Endothelial cell of umbilical vein (primary cell): ENCODE measurements around the gene S1PR4. TPM values are rescaled to one million over a fixed set of nuclear protein-coding genes. Genes with fewer than 3 reads are reported as not detected.

Experiments used
- BruUV-seq: library from RNA; stranded (reverse); fragments of 400-500 nt; replicated peaks from 2 replicates; lab custom pipeline; 2021; lab: Mats Ljungman, UMichigan
- CTCF ChIA-PET: fragments of 300-600, 350-600 bp; sonication (Branson Sonifier 250); formaldehyde crosslinking; loops from one replicate; lab custom pipeline; 2021; ENCODE audit warnings: antibody characterized with exemption, inconsistent platforms; lab: Charles Lee
- POLR2A ChIA-PET: fragments of 300-600, 350-600 bp; sonication (Branson Sonifier 250); formaldehyde crosslinking; loops from one replicate; lab custom pipeline; 2021; ENCODE audit warnings: antibody characterized with exemption, inconsistent platforms; lab: Charles Lee
- DNase-seq: peaks from one replicate; pipeline ENCODE4 v3.0.0-alpha.2; 2011; ENCODE audit warnings: low read depth, low spot score
- FAIRE-seq: peaks from 2 replicates; lab custom pipeline; 2011; peaks lifted over from hg19 to GRCh38; lab: Jason Lieb, UNC
- H2AFZ ChIP-seq: 2 replicates; pipeline ENCODE4 v1.6.0; 2012; ENCODE audit warnings: low read depth, low read length, control low read depth, inconsistent platforms
- H3K27ac ChIP-seq: 2 replicates; pipeline ENCODE4 v1.5.1; 2011; ENCODE audit warnings: low read depth, mild to moderate bottlenecking, control low read depth, low read length, moderate library complexity; ENCODE audit not compliant: insufficient read depth
- H3K27me3 ChIP-seq, 2 experiments: 2 replicates each; pipeline versions ENCODE4 v1.6.0 to v1.6.1; 2011; ENCODE audit warnings: low read length in 2 of 2, mixed read lengths in 1 of 2; ENCODE audit not compliant: control insufficient read depth in 2 of 2, insufficient read depth in 2 of 2
- H3K36me3 ChIP-seq, 2 experiments: 2 replicates in 1 of 2; 3 replicates in 1 of 2; pipeline ENCODE4 v1.5.1; 2011; ENCODE audit warnings: low read length in 2 of 2, mild to moderate bottlenecking in 1 of 2, moderate library complexity in 1 of 2; ENCODE audit not compliant: control insufficient read depth in 2 of 2, insufficient read depth in 2 of 2; ENCODE audit errors: extremely low read depth in 1 of 2
- H3K4me1 ChIP-seq: 3 replicates; pipeline ENCODE4 v1.5.1; 2011; ENCODE audit warnings: mild to moderate bottlenecking, low read length; ENCODE audit not compliant: control insufficient read depth, insufficient read depth; ENCODE audit errors: extremely low read depth
- H3K4me2 ChIP-seq: 2 replicates; pipeline ENCODE4 v1.6.1; 2011; ENCODE audit warnings: low read length, control low read depth, mixed read lengths; ENCODE audit not compliant: insufficient read depth
- H3K4me3 ChIP-seq, 3 experiments: fragments of 200-600 bp in 1 of 3; sonication (generic), shearing (Covaris generic) in 1 of 3; replicated peaks in 1 of 3; 2 replicates each; pipeline ENCODE4 v1.5.1; 2011 to 2016; ENCODE audit warnings: control low read depth in 3 of 3, low read length in 3 of 3, mild to moderate bottlenecking in 2 of 3, inconsistent platforms in 1 of 3, low read depth in 1 of 3, moderate library complexity in 1 of 3; ENCODE audit not compliant: insufficient read depth in 1 of 3
- H3K79me2 ChIP-seq: 2 replicates; pipeline ENCODE4 v1.6.0; 2012; ENCODE audit warnings: low read length, inconsistent platforms; ENCODE audit not compliant: control insufficient read depth, insufficient read depth
- H3K9ac ChIP-seq: replicated peaks from 2 replicates; pipeline ENCODE3; 2011; ENCODE audit warnings: low read length, control low read depth; ENCODE audit not compliant: insufficient read depth; ENCODE audit errors: extremely low read depth
- H3K9me1 ChIP-seq: replicated peaks from 3 replicates; pipeline ENCODE4 v1.6.0; 2011; ENCODE audit warnings: mild to moderate bottlenecking, low read length; ENCODE audit not compliant: control insufficient read depth, insufficient read depth; ENCODE audit errors: extremely low read depth
- H3K9me3 ChIP-seq: replicated peaks from 2 replicates; pipeline ENCODE4 v1.5.1; 2012; ENCODE audit warnings: low read length, inconsistent platforms; ENCODE audit not compliant: control insufficient read depth, insufficient read depth
- H4K20me1 ChIP-seq: replicated peaks from 2 replicates; pipeline ENCODE3; 2011; ENCODE audit warnings: mild to moderate bottlenecking, low read length; ENCODE audit not compliant: control insufficient read depth, insufficient read depth; ENCODE audit errors: extremely low read depth
- CTCF ChIP-seq, 2 donors: IDR thresholded peaks; 1 replicate in 1 of 2; 2 replicates in 1 of 2; pipeline ENCODE4 v1.5.1; 2011; ENCODE audit warnings: low read length in 2 of 2, mild to moderate bottlenecking in 2 of 2, moderate library complexity in 2 of 2, control low read depth in 1 of 2, inconsistent platforms in 1 of 2, low read depth in 1 of 2; ENCODE audit not compliant: insufficient read depth in 1 of 2; ENCODE audit errors: extremely low read depth in 1 of 2
- EZH2 ChIP-seq: IDR thresholded peaks from 2 replicates; pipeline ENCODE4 v1.6.1; 2012; ENCODE audit warnings: borderline replicate concordance, low read depth, mild to moderate bottlenecking, moderate library complexity, low read length, inconsistent platforms; ENCODE audit not compliant: severe bottlenecking
- FOS ChIP-seq: IDR thresholded peaks from 2 replicates; pipeline ENCODE4 v1.6.1; 2011; ENCODE audit warnings: mild to moderate bottlenecking, low read length, moderate library complexity, borderline replicate concordance; ENCODE audit not compliant: insufficient read depth
- GATA2 ChIP-seq: IDR thresholded peaks from 2 replicates; pipeline ENCODE4 v1.7.0; 2011; ENCODE audit warnings: low read depth, mild to moderate bottlenecking, moderate library complexity, mixed read lengths, low read length; ENCODE audit not compliant: insufficient read length, insufficient read depth
- JUN ChIP-seq: IDR thresholded peaks from 2 replicates; pipeline ENCODE4 v1.6.1; 2011; ENCODE audit warnings: borderline replicate concordance, low read depth; ENCODE audit not compliant: insufficient read length, insufficient read depth
- MAX ChIP-seq: IDR thresholded peaks from 2 replicates; pipeline ENCODE4 v1.6.1; 2011; ENCODE audit not compliant: insufficient read depth, insufficient read length
- MYC ChIP-seq: IDR thresholded peaks from one replicate; pipeline ENCODE4 v1.6.1; 2011; ENCODE audit warnings: mild to moderate bottlenecking, low read depth, low read length
- POLR2A ChIP-seq: IDR thresholded peaks from 2 replicates; pipeline ENCODE4 v1.6.1; 2012; ENCODE audit warnings: low read depth, mild to moderate bottlenecking, control low read depth, low read length
- POLR2AphosphoS5 ChIP-seq: IDR thresholded peaks from 2 replicates; pipeline ENCODE4 v1.6.1; 2012; ENCODE audit warnings: low read depth, mild to moderate bottlenecking, control low read depth, low read length, moderate library complexity; ENCODE audit not compliant: insufficient read depth
- dilution Hi-C: fragments of 300-500 bp; cut with MboI; formaldehyde crosslinking; loops from one replicate; pipeline ENCODE4 v1.15.0; 2019; ENCODE audit warnings: low sequenced_read_pairs; ENCODE audit not compliant: extremely low pct_ligation_motif_present
- intact Hi-C: fragments of 100-400 bp; cut with micrococcal nuclease; formaldehyde crosslinking; loops from one replicate; pipeline ENCODE4 v1.10.0; 2022
- polyA plus RNA-seq, 4 experiments: library from polyadenylated mRNA; depleted of rRNA in 3 of 4; stranded (reverse) in 3 of 4; unstranded in 1 of 4; fragments of >200 nt; gene quantifications; 2 replicates each; pipeline versions ENCODE4 v1.2.1 to v1.2.3, GENCODE V29; 2011 to 2012; ENCODE audit warnings: missing spikeins in 1 of 4
- total RNA-seq: library from RNA; stranded (reverse); gene quantifications from 2 replicates; pipeline ENCODE4 v1.2.3, GENCODE V29; 2021

S1PR4 gene
- total and polyA plus RNA-seq, 2 donors (not counting 3 experiments of a cell fraction or from before 2014, with no cell fraction given): 1.7 to 2.5 TPM

GRCh38 chr19:3208317-3209207, 30.0 kb downstream of the S1PR4 start:
- Histone ChIP-seq H3K4me3 (no peak overlapping the region), H3K9me1 (no peaks in the 10 kb centered on the region), H3K36me3 (peaks cover 0 to 23% of the 10 kb centered on the region in 2 experiments), H3K27ac (no peak overlapping the region), H3K9ac (no peak overlapping the region), H3K27me3 (no peaks in the 10 kb centered on the region), H4K20me1 (no peaks in the 10 kb centered on the region), H2AFZ (no peak overlapping the region), H3K4me1 (no peaks in the 10 kb centered on the region), H3K4me2 (no peak overlapping the region), H3K79me2 (no peaks in the 10 kb centered on the region), H3K9me3 (no peaks in the 10 kb centered on the region)
- intact Hi-C loops (no loop called here), dilution Hi-C loops (no loop called here)
- TF ChIP-seq FOS (no peak), POLR2AphosphoS5 (no peak), MAX (no peak), GATA2 (no peak), MYC (no peak), CTCF (IDR thresholded peaks at IDR 0.05; ENCODE audit: extremely low read depth in 1 of 2, insufficient read depth in 1 of 2, low read depth in 1 of 2, low read length in 2 of 2) (no peak), JUN (no peak), EZH2 (no peak), POLR2A (no peak)
- POLR2A ChIA-PET: no interaction called here
- FAIRE-seq (no peak), DNase-seq (no peak)
- CTCF ChIA-PET: interaction anchor here (1.2 kb wide), 1 partner anchor 132 kb away, joined by 3 read pairs; no protein-coding TSS in a partner anchor
- BruUV-seq: no TSS peak
